CD4-positive, alpha-beta T cell treated with Interleukin-17A for 4 hours (primary cell): ENCODE measurements around the gene DIRAS2.

Experiments used
- DNase-seq: peaks from one replicate; pipeline ENCODE4 v3.0.0-alpha.2; 2020; ENCODE audit warnings: mixed read lengths

Gene DIRAS2

DNA sequence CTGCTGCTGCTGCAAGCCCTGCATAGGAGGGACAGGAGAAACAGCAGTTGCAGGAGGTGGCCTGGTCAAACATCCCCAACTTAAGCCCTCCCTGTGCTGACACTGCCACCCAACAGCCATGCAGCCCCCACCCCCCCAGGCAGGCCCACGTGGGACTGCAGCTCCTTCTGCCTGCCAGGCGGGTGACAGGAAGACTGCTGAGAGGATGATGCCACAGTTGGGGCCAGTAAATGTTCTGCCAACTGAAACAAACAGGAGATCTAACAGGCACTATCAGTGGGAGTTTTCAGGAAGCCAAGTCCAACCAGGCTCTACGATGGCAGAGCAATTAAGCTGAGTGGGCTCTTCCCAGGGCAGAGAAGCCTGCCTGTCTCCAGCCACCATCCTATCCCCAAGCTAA, 31.1 kb downstream of the DIRAS2 start:
- DNase-seq, result no peak

DNA sequence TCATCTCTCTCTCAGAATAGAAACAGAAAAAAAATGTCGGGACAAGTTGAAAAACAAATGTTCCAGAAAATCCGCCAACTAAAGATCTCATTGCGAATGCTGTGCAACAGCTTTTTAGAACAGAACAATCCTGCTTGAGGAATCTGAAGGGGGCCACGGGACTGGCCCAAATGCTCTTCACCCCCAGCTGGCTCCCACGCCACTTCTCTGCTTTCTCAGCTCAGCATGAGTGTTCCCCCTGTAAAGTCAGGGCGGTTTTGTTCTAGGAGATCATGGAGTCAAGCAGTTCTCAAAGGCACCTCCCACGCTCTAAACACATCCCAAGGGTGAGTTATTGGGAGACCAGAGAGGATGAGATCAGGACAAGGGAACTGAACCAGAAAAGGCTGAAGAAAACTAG, 31.5 kb downstream of the DIRAS2 start:
- no peak for DNase-seq

DNA sequence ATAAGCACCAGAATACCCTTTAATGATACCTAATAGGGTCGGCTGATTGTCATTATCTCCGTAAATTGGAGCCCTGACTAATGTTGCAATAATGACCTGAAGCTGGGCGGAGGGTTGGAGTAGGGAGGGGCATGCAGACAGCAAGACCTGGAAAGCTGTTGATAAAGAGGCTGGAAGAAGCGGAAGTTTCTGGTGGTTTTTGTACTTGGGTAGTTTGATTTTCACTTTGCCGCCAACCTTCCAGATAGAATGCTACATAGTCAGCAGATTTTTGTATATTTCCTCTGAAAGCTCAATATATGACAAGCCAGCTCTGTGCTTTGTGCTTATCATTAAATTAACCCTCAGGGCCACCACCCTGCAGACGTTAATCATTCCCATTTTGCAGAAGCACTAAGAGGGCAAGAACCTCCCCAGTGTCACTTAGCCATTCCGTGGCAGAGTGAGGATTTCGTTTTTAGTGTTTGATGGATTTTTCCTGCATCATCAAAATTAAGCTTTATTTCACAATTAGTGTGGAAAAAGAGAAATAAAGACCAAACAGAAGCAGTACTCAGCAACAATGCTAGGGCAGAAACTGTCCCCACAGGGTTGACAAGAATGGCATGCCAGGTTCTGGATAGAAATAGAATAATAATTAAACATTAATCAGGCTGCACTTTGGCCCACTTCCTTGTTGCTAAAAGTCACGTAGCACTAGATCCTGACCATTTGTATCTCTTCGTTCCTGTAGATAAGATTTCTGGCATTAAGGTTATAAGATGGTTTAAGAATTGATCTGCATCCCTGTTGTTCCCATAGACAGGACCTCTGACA, 34.7 kb downstream of the DIRAS2 start:
- no peak for DNase-seq

GRCh38 chr9:90600029-90600428, 42.6 kb downstream of the DIRAS2 start:
- no peak for DNase-seq

- DNase-seq, result no peak
These were observed 44.4 kb downstream of the DIRAS2 start for GRCh38 chr9:90598191-90598590.

- no peak for DNase-seq
These were observed 49.0 kb downstream of the DIRAS2 start for GRCh38 chr9:90593646-90594045.

- DNase-seq, result no peak
These were observed 62.0 kb downstream of the DIRAS2 start for GRCh38 chr9:90580576-90580975.

DNA sequence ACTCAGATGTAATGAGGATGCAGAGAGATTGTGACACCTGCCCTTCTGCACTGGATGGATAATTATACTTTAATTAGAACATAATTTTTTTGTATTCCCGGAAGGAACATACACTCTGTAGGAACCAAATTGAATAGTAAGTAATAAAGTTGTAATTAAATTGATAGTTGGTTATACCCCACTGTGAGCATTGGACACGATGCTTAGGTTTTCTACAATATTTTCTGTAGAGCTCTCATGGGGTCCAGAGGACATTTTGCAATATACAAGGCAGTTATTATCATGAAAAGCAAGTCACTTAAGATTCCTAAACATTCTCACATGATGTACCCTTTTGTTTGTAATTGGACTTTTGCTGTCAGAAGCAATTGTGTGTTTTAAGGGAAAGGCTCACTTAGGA, 63.4 kb downstream of the DIRAS2 start:
- no peak for DNase-seq

DNA sequence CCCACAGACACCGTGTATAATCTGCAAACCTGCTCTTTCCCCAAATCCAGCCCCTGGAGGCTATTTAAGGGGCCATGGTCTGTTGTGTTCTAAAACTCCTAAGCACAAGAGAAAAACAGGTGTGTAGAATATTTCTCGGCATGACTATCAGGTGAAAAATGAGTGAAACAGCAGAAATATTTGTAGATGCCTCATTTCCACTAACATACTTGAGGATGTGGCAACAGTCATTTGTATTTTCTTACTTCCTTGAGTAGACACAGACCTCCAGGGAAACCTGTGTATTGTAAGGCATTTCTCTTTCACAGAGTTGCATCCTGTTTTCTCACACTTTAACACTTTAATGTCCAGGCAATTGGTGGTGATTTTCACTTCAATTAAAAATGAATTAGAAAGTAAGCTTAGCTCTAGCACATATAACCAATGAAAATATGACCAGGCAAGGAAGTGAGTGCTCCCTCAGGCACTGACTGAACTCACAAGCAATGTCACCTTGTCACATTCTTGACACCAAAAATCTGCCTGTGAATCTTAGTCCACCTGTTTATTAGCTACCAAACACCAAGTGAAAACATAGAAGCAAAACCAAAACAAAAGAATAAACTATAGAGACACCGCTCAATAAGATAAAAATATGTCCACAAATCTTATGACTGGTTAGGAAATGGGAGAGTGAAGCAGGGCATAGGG, 64.4 kb downstream of the DIRAS2 start:
- no peak for DNase-seq

- no peak for DNase-seq
These were observed 73.1 kb downstream of the DIRAS2 start for GRCh38 chr9:90569511-90569910.

GRCh38 chr9:90568667-90569066, 74.0 kb downstream of the DIRAS2 start:
- DNase-seq, result no peak

DNA sequence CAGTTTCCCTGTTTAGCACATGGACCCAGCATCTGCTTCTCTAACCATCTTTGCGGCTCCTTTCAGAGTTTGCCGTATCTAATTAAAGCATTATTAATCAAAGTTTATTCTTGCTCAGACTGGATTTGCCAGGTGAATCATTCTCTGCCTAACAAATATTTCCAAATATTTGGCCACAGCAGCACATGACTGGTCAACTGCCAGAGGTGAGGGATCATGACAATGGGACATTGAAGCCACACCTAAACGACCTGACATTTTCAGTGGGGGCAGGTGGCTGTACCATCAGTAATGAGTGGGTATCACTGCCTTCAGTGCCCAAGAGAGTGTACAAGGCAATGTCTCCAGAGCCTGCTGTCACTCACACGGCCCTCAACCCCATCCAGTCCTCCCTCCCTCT, 80.4 kb downstream of the DIRAS2 start:
- DNase-seq, result no peak
